Ectodermal cell (in vitro differentiated cells): Measurements from ENCODE around the gene TAS2R60.

Source experiments
- H3K27ac ChIP-seq: 2 replicates; pipeline ENCODE4 v1.7.0; 2013; ENCODE audit warnings: mild to moderate bottlenecking, low read depth, low read length; ENCODE audit not compliant: insufficient read depth, poor library complexity, severe bottlenecking
- H3K27me3 ChIP-seq: 2 replicates; pipeline ENCODE4 v1.7.0; 2013; ENCODE audit warnings: mild to moderate bottlenecking, low read length; ENCODE audit not compliant: insufficient read depth, control insufficient read depth, poor library complexity, severe bottlenecking
- H3K36me3 ChIP-seq: one replicate; pipeline ENCODE4 v1.7.0; 2013; ENCODE audit warnings: low read length; ENCODE audit not compliant: control insufficient read depth, insufficient read depth
- H3K4me1 ChIP-seq: one replicate; pipeline ENCODE4 v1.7.0; 2013; ENCODE audit warnings: low read length; ENCODE audit not compliant: control insufficient read depth, insufficient read depth
- H3K4me3 ChIP-seq: 2 replicates; pipeline ENCODE4 v1.7.0; 2013; ENCODE audit warnings: low read depth, low read length, control low read depth; ENCODE audit not compliant: insufficient read depth
- H3K9me3 ChIP-seq: 2 replicates; pipeline ENCODE4 v1.7.0; 2013; ENCODE audit warnings: mild to moderate bottlenecking, low read length, moderate library complexity; ENCODE audit not compliant: control insufficient read depth
- WGBS, 2 experiments: methylation state at CpG; one replicate each; pipeline ENCODE4 v1.1.7; 2013; ENCODE audit warnings: missing lambda C conversion rate in 2 of 2; 5-methylcytosine and 5-hydroxymethylcytosine counted together

TAS2R60 gene

GRCh38 chr7:143487566-143487965 lies 44.3 kb downstream of the TAS2R60 start:
- Histone ChIP-seq H3K27me3 (no peaks in the 10 kb centered on the region), H3K36me3 (no peaks in the 10 kb centered on the region), H3K27ac (no peak overlapping the region), H3K9me3 (no peaks in the 10 kb centered on the region), H3K4me1 (no peaks in the 10 kb centered on the region), H3K4me3 (no peak overlapping the region)
- WGBS, 2 experiments = 92 to 93% methylated on average over 5 of the region's 5 CpGs

DNA sequence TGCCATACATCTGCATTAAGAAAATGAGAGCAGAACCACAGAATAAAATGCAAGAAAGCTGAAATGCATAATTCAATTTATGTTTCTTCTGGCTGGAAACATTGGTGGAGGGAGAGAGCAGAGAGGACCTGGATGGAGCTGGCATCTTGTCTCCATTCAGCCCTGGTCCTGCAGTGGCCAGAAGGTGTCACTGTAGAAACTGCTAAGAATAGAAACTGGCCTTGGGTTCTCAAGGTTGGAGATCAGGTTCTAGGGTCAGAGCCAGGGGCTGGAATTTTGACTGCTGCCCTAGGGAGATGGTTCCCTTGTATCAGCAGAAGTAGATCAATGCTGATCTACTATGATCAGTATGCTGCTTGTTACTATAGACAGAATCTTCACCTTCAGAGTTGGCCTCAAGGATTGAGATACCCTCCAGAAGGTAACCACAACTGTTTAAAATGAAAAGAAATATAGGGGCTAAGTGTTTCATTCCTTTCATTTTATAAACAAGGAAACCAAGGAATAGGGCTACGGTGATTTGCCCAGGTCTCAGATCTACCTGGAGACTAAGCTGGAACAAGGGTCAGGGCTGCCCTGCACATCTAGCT lies 47.6 kb downstream of the TAS2R60 start:
- no peak overlapping the region for H3K4me3 ChIP-seq
- H3K36me3 ChIP-seq = no peaks in the 10 kb centered on the region
- H3K4me1 ChIP-seq = no peaks in the 10 kb centered on the region
- no peaks in the 10 kb centered on the region for H3K27me3 ChIP-seq
- no peak overlapping the region for H3K27ac ChIP-seq
- 88 to 89% methylated on average over 1 of the region's 1 CpG for WGBS, 2 experiments
- no peaks in the 10 kb centered on the region for H3K9me3 ChIP-seq

- H3K4me1 ChIP-seq = no peaks in the 10 kb centered on the region
- no peaks in the 10 kb centered on the region for H3K9me3 ChIP-seq
- H3K36me3 ChIP-seq = no peaks in the 10 kb centered on the region
- no peak overlapping the region for H3K27ac ChIP-seq
- 93 to 100% methylated on average over 1 to 2 of the region's 2 CpGs for WGBS, 2 experiments
- H3K27me3 ChIP-seq = no peaks in the 10 kb centered on the region
- H3K4me3 ChIP-seq = no peak overlapping the region
Observed at GRCh38 chr7:143492043-143492471, 48.8 kb downstream of the TAS2R60 start.

DNA sequence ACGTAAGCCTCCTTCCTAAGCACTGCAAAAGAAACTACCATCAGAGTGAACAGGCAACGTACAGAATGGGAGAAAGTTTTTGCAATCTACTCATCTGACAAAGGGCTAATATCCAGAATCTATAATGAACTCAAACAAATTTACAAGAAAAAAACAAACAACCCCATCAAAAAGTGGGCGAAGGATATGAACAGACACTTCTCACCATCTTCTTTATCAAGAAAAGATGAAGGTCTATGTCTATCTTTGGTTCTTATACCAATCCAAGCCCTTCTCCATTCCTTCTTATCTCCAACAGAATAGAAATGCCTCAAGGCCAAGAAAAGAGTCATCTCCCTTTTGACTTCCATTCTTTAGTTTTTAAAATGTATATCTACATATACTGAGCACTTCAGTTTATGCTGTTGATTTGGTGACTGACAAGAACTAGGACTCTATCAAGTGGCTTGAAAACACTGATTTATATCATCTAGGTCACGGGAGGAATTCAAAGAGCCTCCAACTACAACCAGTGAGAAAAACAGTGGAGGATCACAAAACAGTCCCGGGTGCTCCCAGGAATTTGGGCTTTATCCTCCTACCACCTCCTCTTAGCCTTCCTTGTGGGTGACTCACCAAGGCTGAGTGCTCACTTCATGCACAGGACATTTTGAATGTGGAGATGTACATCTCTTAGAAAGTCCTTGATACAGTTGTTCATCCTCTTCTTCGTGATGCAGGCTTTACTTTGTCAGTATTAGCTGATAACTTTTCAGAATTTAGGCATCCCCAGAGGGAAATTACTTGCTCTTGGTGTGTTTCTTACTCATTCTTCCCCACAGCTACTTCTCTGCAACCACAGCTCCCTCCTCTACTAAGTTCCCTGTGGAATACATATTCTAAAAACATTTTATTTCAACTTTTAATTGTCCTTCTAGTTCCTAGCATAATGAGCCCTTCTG lies 49.8 kb downstream of the TAS2R60 start:
- no peak overlapping the region for H3K4me3 ChIP-seq
- WGBS, 2 experiments = 81 to 88% methylated on average over 6 of the region's 6 CpGs
- no peaks in the 10 kb centered on the region for H3K36me3 ChIP-seq
- H3K27me3 ChIP-seq = no peaks in the 10 kb centered on the region
- H3K27ac ChIP-seq = no peak overlapping the region
- no peaks in the 10 kb centered on the region for H3K9me3 ChIP-seq
- no peaks in the 10 kb centered on the region for H3K4me1 ChIP-seq

- H3K27me3 ChIP-seq = no peaks in the 10 kb centered on the region
- H3K4me1 ChIP-seq = no peaks in the 10 kb centered on the region
- WGBS, 2 experiments = 86 to 97% methylated on average over 1 of the region's 1 CpG
- no peak overlapping the region for H3K4me3 ChIP-seq
- no peaks in the 10 kb centered on the region for H3K36me3 ChIP-seq
- H3K9me3 ChIP-seq = no peaks in the 10 kb centered on the region
- H3K27ac ChIP-seq = no peak overlapping the region
Observed at GRCh38 chr7:143493751-143494150, 50.5 kb downstream of the TAS2R60 start.
